GM12891 (cell line): ENCODE data around the gene ZNF444.
A peak's percentile ranks its signal among the peaks of the same experiment; 100 is the strongest.

Experiments used
- POLR2A ChIP-seq: IDR thresholded peaks from 2 replicates; pipeline ENCODE4 v1.6.1; 2011; ENCODE audit warnings: low read depth, low read length, control low read depth
- POLR2AphosphoS5 ChIP-seq: IDR thresholded peaks from 2 replicates; pipeline ENCODE4 v1.6.1; 2011; ENCODE audit warnings: low read depth, low read length, control low read depth
- SPI1 ChIP-seq: IDR thresholded peaks from 2 replicates; pipeline ENCODE4 v1.6.1; 2011; ENCODE audit warnings: low read depth, low read length, control low read depth
- TAF1 ChIP-seq: IDR thresholded peaks from 2 replicates; pipeline ENCODE4 v1.6.1; 2011; ENCODE audit warnings: low read depth, low read length, control low read depth

DNA sequence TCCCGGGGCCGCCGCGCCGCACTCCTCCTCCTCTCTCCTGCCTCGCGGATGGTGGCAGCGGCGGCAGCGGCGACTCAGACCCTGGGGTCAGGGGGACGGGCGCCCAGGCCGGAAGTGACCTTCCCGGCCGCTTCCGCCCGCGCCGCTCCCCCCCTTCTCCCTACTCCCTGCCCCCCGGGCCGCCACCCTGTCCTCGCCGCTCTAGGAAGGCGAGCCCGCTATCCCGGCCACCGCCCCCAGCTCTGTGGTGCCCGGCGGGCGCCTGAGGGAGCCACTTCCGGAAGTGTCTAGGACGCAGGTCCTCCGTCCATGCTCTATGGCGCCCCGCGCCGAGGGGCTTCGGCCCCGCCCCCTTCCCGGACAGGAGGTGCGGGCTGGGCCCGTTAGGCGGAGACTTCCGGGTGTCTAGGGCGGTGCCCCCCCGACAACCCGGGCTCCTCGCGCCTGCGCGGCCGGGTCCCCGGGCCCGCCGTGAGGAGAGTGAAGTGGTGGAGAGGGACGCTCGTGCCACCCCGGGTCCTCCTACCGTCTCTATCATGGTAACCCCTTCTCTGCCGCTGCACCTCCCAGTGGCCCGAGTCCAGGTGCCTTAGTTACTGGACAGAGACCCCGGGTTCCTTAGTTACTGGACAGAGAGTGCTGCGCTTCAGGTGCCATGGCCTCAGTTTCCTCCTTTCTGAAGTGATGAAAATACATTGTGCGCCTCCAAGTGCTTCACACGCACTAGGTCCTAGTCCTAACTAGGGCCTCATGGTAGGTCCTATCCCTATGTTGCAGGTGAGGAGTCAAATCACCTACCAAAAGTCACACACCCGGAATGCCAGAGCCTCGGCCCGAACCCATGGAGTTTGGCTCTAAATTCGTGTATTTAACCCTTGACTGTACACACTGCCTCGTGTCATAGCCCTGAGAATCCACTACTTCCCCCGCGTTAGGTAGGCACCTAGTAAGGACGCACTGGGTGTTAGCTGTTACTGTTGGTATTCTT lies 19.6 kb upstream of the ZNF444 start, which contains the start of gene ZNF787:
- TF ChIP-seq POLR2A (0 out of 2 replicates have a peak, but pooled peaks have one; percentile 27), TAF1 (peak; percentile 18; the same call in 1 of the 2 replicates), POLR2AphosphoS5 (peak; percentile 44; the same call in 1 of the 2 replicates), SPI1 (no peak)
